ENCODE data around the gene PGA3. TPM values are rescaled to one million over a fixed set of nuclear protein-coding genes. Genes with fewer than 3 reads are reported as not detected.
"Not testable (repeated sequence)": the region's sequence is repeated elsewhere in the genome, so short reads cannot be mapped to it uniquely, and the experiment has no call there.

Gene PGA3
- total RNA-seq, result not detected

DNA sequence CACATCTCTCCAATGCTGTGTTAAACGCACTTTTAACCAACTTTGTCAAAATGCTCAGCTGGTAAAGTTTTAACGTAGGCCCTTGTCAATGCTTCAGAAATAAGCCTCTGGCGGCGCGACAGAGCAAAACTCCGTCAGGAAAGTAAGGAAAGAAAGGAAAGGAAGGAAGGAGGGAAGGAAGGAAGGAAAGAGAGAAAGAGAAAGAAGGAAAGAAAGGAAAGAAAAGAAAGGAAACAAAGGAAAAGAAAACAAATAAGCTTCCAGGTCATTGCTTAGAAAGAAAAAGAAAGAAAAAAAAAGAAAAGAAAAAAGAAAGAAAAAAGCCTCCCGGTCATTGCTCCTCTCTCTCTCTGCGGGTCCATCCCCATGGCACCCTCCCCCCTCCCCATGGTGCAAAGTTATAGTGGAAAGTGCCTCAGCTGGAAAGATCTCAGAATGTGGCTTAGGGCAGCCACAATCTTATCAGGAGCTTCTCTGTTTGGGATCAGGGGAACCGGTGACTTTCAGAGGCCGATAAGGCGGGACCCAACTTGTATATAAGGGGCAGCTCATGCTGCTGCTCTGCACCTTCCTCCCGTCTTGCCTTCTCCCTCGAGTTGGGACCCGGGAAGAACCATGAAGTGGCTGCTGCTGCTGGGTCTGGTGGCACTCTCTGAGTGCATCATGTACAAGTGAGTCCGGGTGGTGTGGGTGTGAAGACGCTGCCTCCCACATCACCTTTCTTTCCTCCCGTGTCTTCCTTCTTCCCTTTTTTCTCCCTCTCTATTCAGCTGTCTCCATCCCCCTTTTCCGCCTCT is at the start of gene PGA3:
PGA3 (plus strand) TSS at position 566 of the 797 bp plus-strand sequence; CDS start at position 616, 50 bp downstream.
- ATAC-seq; DNase-seq (ENCODE audit: low spot score): not testable (repeated sequence)

- ATAC-seq (no peak), DNase-seq (ENCODE audit: low spot score) (no peak)
Observed at GRCh38 chr11:61153593-61154095, 49.7 kb upstream of the PGA3 start.

DNA sequence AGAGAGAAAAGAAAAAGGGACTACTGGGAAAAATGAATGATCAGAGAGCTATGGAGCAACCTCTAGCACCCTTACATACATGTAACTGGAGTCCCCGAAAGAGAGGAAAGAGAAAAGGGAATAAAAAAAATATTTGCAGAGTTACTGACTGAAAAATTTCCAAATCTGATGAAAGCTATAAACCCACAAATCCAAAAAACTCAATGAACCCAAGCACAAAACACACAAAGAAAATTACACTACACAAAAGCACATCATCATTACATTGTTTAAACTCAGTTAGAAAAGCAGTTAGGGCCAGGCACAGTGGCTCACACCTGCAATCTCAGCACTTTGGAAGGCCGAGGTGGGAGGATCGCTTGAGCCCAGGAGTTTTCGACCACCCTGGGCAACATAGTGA is 48.8 kb upstream of the PGA3 start:
- ATAC-seq, result no peak
- DNase-seq (ENCODE audit: low spot score), result no peak

GRCh38 chr11:61155312-61155711 is 48.0 kb upstream of the PGA3 start:
- no peak for DNase-seq (ENCODE audit: low spot score)
- no peak for ATAC-seq

DNA sequence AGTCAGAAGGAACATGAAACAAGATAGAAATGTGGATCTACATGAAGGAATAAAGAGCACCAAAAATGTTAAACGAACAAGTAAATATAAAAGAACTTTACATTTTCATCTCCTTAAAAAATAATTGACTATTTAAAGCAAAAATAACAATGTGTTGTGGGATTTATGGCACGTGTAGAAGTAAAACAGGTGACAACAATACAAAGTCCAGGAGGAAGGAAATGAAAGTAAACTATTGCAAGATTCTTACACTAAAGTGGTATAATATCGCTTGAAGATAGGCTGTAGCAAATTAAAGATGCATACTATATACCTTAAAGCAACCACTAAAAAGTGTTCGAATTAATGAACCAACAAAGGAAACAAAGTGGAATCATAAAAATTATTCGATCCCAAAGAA is 47.6 kb upstream of the PGA3 start:
- DNase-seq (ENCODE audit: low spot score) (no peak), ATAC-seq (no peak)

GRCh38 chr11:61157743-61158142 is 45.6 kb upstream of the PGA3 start:
- DNase-seq (ENCODE audit: low spot score) (no peak), ATAC-seq (no peak)

GRCh38 chr11:61158691-61159381 is 44.5 kb upstream of the PGA3 start:
- no peak for DNase-seq (ENCODE audit: low spot score)
- ATAC-seq, result no peak

DNA sequence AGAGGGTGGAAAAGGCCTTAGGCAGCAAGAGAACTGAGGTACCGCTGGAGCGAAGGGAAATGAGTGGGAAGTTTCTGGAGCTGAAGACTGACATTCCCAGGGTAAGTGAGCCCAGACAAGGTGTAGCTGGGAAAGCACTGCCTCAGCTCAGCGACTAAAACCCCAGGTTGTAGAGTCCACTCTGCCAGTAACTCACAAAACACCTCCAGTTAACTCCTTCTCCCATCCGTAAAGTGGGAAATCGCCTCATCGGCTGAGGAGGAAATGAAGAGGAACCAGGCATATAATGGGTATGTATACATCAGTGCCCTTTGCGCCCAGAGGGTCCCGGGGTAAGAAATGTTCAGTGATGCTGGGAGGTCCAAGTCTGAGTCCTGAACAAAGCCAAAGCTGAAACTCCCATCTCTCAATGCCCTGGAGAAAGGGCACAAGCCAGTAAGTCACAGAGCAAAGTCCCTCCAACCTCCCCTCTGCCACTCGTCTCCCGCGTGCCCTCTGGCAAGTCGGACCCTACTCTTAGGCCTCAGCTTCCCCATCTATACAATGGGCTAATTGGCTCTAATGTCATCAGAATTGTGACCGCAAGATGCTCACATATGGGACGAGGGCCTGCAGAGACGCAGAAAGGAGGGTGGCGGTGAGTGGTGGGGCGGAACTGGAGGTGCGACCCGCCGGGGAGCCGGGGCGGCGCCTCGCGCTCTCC is 42.7 kb upstream of the PGA3 start:
- DNase-seq (ENCODE audit: low spot score) (no peak), ATAC-seq (peak; percentile 22)

GRCh38 chr11:61161190-61162091 is 41.9 kb upstream of the PGA3 start, which contains the start of gene VPS37C:
Gene VPS37C, minus strand, starts transcription at chr11:61161426. Its CDS starts 22,597 bp downstream, at chr11:61138829.
- DNase-seq (ENCODE audit: low spot score) (peak; percentile 91), ATAC-seq (peak; percentile 94)

DNA sequence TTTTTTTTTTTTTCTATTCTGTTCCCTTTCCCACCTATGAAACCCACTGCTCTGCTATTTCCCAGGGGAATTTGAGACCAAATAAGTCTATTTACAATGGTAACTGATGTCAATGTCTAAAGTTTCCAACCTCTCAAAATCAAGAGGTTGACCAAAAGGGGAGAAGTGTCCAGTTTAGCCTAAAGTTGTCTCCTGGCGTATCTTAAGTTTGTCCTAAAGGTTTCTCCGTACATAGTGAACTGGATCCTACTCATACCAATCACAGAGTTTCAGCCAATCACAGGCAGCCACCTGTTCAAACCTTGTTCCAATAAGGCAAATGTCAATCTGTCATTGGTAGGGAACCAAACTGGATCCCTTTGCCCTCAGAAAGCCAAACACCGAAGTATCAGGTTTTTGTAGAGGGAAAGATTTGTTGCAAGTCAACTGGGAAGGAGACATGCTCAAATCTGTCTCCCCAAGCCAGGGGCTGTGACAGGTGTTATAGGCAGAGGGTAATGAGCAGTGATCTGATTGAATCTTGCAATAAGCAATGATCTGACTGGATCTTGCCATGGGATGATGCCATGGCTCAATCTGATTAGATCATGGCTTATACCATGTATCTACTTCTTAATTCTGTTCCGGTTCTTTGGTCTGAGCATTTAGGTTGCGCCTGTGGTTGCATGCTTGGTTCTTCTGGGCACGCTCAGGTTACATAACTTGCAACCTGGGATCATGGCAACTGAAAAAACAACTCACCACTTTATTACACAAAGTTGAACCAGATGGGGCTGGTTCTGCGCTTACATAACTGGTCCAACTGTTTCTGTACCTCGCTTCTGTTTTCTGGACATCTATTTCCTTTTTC is 41.0 kb upstream of the PGA3 start:
- ATAC-seq, result no peak
- DNase-seq (ENCODE audit: low spot score), result no peak

DNA sequence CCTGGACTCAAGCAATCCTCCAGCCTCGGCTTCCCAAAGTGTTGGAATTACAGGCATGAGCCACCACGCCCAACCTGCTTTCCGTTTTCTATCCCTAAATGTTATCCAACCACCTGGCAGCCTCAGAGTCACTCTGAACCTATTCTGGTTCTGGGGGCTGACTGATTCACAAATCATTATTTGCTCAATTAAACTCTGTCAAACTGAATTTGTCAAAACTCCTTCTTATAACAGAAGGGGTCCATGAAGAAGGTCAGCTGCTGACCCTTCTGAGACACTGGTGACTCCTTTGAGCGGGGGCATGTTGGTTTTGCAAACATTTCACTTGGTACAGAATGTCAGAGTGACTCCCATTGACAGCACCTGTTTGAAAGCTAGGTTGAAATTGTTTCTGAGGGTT is 40.3 kb upstream of the PGA3 start:
- no peak for ATAC-seq
- DNase-seq (ENCODE audit: low spot score), result no peak

- DNase-seq (ENCODE audit: low spot score) (no peak), ATAC-seq (no peak)
Observed at GRCh38 chr11:61163714-61164605, 39.4 kb upstream of the PGA3 start.

- ATAC-seq (no peak), DNase-seq (ENCODE audit: low spot score) (peak; percentile 8)
Observed at GRCh38 chr11:61164606-61165424, 38.5 kb upstream of the PGA3 start.

DNA sequence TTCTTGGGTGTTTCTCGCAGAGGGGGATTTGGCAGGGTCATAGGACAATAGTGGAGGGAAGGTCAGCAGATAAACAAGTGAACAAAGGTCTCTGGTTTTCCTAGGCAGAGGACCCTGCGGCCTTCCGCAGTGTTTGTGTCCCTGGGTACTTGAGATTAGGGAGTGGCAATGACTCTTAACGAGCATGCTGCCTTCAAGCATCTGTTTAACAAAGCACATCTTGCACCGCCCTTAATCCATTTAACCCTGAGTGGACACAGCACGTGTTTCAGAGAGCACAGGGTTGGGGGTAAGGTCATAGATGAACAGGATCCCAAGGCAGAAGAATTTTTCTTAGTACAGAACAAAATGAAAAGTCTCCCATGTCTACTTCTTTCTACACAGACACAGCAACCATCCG is 37.5 kb upstream of the PGA3 start:
- not testable (repeated sequence) for ATAC-seq; DNase-seq (ENCODE audit: low spot score)

DNA sequence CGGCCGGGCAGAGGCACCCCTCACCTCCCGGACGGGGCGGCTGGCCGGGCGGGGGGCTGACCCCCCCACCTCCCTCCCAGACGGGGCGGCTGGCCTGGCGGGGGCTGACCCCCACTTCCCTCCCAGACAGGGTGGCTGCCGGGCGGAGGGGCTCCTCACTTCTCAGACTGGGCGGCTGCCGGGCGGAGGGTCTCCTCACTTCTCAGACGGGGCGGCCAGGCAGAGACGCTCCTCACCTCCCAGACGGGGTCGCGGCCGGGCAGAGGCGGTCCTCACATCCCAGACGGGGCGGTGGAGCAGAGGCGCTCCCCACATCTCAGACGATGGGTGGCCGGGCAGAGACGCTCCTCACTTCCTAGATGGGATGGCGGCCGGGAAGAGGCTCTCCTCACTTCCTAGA is 37.0 kb upstream of the PGA3 start:
- ATAC-seq, result not testable (repeated sequence)
- peak; percentile 37 for DNase-seq (ENCODE audit: low spot score)

GRCh38 chr11:61168042-61168688 is 35.1 kb upstream of the PGA3 start:
- ATAC-seq (no peak), DNase-seq (ENCODE audit: low spot score) (peak; percentile 30)

DNA sequence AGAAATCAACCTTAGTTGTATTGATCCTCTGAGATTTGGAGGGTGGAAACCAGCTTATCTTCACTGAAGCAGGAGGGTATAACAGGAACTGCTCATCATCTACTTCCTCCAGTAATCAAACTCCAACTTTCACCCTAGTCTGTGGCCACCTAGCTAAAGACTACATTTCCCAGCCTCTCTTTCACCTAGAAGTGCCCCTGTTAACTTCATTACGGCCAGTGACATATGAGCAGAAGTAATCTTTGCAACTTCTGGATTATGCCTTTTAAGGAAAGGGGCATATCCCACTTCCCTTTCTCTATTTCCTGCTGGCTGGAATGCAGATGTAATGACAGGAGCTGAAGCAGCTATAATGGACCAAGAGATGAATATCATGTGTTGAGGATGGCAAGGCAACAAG is 34.5 kb upstream of the PGA3 start:
- DNase-seq (ENCODE audit: low spot score), result no peak
- no peak for ATAC-seq

All from left lobe of liver (tissue), 2 donors.